ENCODE measurements around the gene B3GNT9.
"Not testable (repeated sequence)": the region's sequence is repeated elsewhere in the genome, so short reads cannot be mapped to it uniquely, and the experiment has no call there.

B3GNT9 gene

DNA sequence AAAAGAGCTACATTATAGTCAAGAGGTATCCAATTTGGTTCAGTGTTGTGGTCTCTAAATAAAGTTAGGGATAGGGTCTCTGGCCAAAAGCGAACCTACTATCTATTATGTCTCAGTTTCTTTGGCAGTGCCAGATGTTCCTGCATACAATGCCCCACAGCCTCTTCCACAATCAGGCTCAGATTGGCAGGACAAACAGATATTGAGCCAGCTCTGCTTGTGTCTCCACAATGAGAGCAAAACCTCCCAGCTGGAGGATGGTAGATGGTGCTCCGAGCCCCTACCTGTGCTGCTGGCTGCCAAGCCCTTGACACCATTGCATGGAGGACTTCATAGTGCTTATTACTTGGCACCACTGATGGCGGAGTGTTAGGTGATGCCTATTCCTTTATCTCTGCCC, 21.4 kb downstream of the B3GNT9 start:
- H3K4me3 ChIP-seq = no peak overlapping the region
- no peak overlapping the region for H3K27ac ChIP-seq

DNA sequence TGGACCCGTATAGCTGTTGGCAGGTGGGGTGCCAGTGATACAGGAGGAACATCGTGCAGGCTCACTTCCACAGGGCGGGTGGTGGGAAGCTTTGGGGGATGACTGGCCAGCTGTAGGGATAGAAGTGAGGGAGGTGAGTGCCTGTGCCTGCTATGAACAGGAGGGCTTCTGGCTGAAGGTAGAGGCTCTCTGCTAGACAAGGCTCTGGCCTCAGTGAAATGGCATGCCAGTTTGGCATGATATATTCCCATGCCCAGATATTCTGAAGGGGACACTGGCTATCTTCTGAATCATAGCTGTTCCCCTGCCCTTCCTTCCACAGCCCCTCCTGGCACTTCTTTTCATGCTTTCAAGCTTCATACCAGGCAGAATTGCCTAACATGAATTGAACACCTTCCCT, 21.9 kb downstream of the B3GNT9 start:
- Histone ChIP-seq H3K4me3 (no peak overlapping the region), H3K27ac (no peak overlapping the region)

GRCh38 chr16:67128417-67128816, 22.4 kb downstream of the B3GNT9 start:
- Histone ChIP-seq H3K27ac (no peak overlapping the region), H3K4me3 (no peak overlapping the region)

GRCh38 chr16:67122799-67123198, 28.0 kb downstream of the B3GNT9 start:
- H3K27ac ChIP-seq, H3K4me3 ChIP-seq: not testable (repeated sequence)

DNA sequence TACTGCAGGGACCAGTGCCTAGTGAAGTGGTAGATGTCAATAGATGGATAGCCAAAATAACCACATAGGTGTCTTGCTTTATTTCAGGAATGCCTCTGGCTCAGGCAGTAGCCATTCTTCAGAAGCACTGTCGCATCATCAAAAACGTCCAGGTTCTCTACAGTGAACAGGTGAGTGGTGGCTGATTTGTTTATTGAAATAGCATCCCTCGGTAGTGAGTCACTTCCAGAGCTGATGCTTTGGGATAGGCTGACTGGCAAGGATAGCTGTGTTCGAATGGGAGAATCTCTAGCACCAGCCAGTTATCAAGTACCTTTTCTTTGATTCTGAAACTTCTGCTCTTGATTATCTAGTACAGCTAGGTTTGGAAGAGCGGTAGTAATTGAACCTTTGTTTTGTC, 30.8 kb downstream of the B3GNT9 start:
- H3K27ac ChIP-seq = no peak overlapping the region
- no peak overlapping the region for H3K4me3 ChIP-seq

DNA sequence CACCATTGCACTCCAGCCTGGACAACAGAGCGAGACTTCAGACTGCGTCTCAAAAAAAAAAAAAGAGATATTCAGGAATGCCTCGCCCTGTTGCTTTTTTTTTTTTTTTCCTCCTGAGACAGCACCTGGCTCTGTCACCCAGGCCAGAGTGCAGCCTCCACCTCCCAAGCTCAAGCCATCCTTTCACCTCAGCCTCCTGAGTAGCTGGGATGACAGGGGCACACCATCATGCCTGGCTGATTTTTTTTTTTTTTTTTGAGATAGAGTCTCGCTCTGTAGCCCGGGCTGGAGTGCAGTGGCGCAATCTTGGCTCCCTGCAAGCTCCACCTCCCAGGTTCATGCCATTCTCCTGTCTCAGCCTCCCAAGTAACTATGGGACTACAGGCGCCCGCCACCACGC, 33.1 kb downstream of the B3GNT9 start:
- peak overlapping the region in 1 of 21 experiments; percentile 16 for H3K27ac ChIP-seq
- H3K4me3 ChIP-seq = no peak overlapping the region

- H3K4me3 ChIP-seq = no peak overlapping the region
- peak overlapping the region in 8 of 21 experiments; percentile 10 to 52 (median 36) for H3K27ac ChIP-seq
Measured at GRCh38 chr16:67116388-67117311, 34.1 kb downstream of the B3GNT9 start.

DNA sequence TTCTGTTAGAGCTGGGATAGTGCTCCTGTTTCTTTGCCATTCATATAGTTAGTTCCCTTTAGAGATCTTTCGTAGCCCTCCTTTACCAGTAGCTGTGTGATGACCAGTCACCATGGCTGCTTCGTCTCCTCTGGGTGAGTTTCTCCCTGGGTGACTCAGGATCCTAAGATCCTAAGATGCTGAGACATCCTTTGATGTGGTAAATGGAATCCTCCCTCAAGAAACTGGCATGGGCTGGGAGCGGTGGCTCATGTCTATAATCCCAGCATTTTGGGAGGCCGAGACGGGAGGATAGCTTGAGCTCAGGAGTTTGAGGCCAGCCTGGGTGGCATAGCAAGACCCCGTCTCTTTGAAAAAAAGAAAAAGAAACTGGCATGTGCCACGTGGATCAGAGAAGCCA, 35.2 kb downstream of the B3GNT9 start:
- H3K27ac ChIP-seq = peak overlapping the region in 9 of 21 experiments; percentile 6 to 71 (median 38)

GRCh38 chr16:67114793-67115192, 36.0 kb downstream of the B3GNT9 start:
- Histone ChIP-seq H3K4me3 (no peak overlapping the region), H3K27ac (peak overlapping the region in 5 of 21 experiments; percentile 1 to 71 (median 36))

More for the DNA sequence above, 35.2 kb downstream of the B3GNT9 start:
- H3K4me3 ChIP-seq = no peak overlapping the region

GRCh38 chr16:67112591-67113399, 38.0 kb downstream of the B3GNT9 start:
- H3K4me3 ChIP-seq = no peak overlapping the region
- peak overlapping the region in 13 of 21 experiments; percentile 6 to 78 (median 58) for H3K27ac ChIP-seq

GRCh38 chr16:67111951-67112444, 38.8 kb downstream of the B3GNT9 start:
- H3K27ac ChIP-seq = peak overlapping the region in 12 of 21 experiments; percentile 16 to 85 (median 58)

DNA sequence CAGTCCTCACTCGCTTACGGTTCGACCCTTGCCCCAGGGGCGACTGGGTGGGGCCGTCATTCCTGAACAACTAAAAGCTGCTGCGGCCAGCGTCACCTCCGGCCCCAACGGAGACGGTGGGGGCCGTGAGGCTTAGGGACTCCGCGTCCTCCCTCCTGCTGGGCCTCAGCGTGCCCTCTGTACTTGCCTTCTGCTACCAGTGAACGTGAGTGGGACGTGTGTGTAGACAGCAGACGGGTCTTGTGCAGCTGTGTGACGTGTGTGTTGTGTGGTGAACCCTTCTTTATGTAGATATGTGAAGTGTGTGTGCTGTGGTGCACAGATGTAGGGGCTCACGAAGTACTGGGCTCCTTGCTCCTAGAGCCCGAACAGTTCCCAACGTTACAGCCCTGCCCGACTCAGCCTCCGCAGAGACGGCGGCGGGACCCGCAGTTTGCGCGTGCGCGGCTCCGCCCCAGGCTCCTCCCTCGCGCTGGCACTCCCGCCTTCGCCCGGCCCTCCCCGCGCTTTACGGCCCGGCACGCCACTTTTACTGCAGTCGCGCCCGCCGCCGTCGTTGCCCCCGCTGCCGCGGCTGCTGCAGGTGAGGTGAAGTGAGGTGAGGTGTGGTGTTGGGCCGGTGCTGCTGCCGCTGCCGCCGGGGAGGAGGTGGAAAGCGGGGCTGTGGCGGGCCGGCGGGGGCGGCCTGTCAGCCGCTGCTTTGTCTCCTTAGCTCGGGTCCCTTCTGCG, 41.2 kb downstream of the B3GNT9 start, which contains the start of gene PHAF1:
PHAF1 (plus strand) TSS at position 535 of the 729 bp plus-strand sequence. CDS start 235 bp downstream, outside the sequence.
- H3K27ac ChIP-seq = peak within 1 kb of the TSS; percentile 40 to 92 (median 86)
- peak within 1 kb of the TSS; percentile 82 to 98 (median 96) for H3K4me3 ChIP-seq

More at GRCh38 chr16:67111951-67112444, 38.8 kb downstream of the B3GNT9 start:
- no peak overlapping the region for H3K4me3 ChIP-seq

- Histone ChIP-seq H3K4me3 (peak overlapping the region; percentile 82 to 98 (median 96)), H3K27ac (peak overlapping the region; percentile 13 to 92 (median 85))
Measured at GRCh38 chr16:67108931-67109406, 41.8 kb downstream of the B3GNT9 start.

DNA sequence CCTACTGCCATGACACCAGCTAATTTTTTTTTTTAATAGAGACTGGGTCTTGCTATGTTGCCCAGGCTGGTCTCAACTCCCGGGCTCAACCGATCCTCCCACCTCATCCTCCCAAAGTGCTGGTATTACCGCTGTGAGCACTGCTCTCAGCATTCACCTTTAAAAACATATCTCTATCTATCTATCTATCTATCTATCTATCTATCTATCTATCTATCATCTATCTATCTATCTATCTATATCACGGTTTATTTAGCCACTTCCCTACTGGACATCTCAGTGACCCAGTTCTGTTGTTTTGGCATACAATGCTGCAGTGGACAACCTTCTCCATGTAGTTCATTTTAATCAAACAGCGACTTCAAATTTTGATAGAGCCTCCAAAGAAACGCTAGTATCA, 42.3 kb downstream of the B3GNT9 start:
- no peak overlapping the region for H3K4me3 ChIP-seq
- H3K27ac ChIP-seq = peak overlapping the region in 1 of 21 experiments; percentile 88

GRCh38 chr16:67105881-67106280, 44.9 kb downstream of the B3GNT9 start:
- Histone ChIP-seq H3K27ac (peak overlapping the region in 13 of 21 experiments; percentile 8 to 64 (median 51)), H3K4me3 (no peak overlapping the region)

- Histone ChIP-seq H3K27ac (peak overlapping the region in 13 of 21 experiments; percentile 4 to 64 (median 44)), H3K4me3 (no peak overlapping the region)
Measured at GRCh38 chr16:67105246-67105645, 45.6 kb downstream of the B3GNT9 start.

DNA sequence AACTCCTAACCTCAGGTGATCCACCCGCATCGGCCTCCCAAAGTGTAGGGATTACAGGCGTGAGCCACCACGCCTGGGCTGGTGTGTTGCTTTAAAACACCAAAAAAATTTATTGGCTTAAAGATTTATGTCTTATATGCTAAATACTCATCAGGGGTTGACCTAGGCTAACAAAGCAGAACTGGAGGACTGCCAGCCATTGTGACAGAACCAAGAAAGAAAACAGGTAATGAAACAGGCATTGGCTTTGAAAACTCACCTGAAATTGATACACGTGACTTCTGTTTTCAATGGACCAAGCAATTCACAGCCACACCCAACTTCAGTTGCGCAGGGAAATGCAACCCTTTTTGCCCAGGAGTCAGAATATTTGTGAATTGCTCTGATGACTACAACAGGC, 46.0 kb downstream of the B3GNT9 start:
- Histone ChIP-seq H3K4me3 (no peak overlapping the region), H3K27ac (peak overlapping the region in 11 of 21 experiments; percentile 4 to 64 (median 34))

GRCh38 chr16:67104061-67104460, 46.7 kb downstream of the B3GNT9 start:
- H3K4me3 ChIP-seq = no peak overlapping the region

More at GRCh38 chr16:67104061-67104460, 46.7 kb downstream of the B3GNT9 start:
- peak overlapping the region in 1 of 21 experiments; percentile 3 for H3K27ac ChIP-seq

Measured in skin epidermis (tissue), 12 donors.